CD4-positive, alpha-beta T cell treated with Interleukin-21 for 1 hour (primary cell): Measurements from ENCODE around the gene LRMDA.

Experiments
- DNase-seq: peaks from one replicate; pipeline ENCODE4 v3.0.0-alpha.2; 2020

LRMDA gene

DNA sequence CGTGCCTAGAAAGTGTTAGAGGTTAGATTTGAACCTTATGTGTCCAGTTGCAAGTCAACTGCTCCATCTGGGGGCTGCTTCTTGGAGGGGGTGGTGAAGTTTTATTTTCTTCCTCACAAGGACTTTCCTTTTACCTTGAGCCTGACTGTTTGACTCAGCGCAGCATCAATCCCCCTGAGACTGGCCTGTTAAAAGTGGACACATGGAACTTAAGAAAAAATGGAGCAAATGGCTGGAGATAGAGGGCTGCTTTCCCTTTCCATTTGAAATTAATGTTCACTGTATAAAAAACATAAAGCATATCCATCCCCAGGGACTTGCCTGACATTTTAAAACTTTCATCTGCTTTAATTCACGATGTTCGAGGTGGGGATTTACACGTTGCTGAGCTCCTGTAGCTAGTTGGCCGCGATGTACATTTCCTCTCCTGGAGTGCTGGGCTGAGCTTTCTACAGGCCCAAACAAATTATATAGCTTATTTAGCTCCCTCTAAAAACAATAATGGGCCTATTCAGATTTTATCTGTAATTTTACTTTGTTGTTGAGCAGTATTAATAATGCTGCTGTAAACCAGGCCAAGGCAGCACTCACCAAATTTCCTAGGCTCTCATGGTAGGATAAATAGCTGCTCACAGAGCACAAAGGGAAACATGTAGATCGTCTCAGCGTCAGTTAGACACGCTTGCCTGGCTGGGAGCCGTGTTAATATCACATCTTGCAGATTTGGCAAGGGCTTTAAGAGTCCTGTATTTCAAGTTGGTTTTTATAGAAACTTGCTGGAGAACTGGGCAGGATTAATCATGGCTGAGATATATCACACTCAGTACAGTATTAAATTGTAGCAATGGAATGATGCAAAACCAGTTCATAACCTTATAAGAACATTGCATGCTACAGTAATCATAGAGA, 251.5 kb downstream of the LRMDA start:
- no peak for DNase-seq

DNA sequence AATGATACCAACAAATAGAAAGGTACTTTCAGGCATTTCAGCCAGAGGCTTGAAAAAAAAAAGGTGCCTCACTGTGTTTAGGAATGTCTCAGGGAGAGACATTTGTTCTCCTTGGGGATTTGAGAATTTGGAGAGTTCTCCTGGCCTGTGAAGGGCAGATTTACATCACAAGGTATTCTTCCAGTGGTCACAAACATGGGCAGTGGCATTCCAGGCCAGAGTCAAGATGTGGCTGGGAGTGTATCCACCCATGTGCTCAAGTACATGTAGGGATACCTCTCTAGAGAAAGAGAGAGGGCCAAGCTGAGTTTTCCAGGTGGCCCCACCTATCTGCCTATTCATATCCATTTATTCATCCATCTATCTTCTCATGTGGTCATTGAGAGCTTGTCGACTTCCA, 253.8 kb downstream of the LRMDA start:
- no peak for DNase-seq

DNA sequence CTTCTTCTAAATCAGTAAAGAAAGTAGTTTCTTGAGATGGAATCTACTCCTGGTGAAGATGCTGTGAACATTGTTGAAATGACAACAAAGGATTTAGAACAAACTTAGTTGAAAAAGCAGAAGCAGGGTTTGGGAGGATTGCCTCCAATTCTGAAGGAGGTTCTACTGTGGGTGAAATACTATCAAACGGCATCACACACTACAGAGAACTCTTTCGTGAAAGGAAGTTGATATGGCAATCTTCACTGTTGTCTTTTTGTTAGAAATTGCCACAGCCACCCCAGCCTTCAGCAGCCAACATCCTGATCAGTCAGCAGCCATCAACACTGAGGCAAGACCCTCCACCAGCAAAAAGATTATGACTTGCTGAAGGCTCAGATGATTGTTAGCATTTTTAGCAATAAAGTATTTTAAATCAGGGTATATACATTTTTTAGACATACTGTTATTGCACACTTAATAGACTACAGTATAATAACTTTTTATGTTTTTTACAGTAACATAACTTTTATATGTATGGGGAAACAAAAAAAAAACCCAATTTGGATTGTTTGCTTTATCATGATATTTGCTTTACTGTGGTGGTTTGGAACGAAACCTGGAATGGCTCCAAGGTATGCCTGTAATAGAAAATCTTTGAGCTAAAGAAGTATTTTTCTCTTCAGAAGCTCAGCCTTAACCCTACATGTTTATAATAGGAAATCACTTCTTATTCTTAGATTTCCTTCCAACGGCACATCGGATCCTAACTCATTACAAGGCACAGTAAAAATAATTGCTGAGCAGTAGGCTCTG, 257.3 kb downstream of the LRMDA start:
- no peak for DNase-seq

DNA sequence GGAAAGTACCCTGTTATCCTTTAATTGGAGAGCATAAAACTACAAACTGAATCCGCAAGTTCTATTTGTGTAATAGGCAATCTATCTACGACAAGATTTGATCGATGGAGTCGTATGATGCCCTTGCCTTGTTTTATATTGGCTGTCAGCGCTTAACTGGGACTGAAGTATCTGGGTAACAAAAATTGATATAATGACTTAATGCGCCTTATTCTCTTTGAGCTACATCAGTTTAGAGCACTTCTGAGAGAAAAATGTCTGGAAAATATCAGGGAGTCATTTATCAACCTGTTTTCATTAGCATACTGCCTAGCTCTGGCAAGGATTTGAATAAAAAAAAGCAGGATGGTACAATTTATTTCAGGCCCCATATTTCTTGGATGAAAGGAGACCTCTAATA, 262.1 kb downstream of the LRMDA start:
- DNase-seq: no peak

DNA sequence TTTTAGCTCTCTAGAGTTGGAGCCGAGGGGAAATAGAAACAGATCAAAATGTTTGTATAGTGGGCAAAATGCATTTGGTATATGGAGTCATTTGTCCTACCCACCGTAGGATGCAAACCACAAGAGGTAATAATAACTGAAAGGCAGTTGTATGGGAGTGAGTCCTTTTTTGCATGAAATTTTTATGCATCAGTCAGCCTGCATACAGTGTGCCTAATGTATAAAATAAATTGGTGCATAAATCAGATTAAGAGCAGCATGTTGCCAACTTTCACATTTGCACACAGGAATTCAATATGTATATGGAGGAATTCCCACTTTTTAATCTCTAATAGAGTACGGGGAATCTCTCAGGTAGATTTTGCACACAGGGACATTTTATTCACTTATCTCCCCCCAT, 262.8 kb downstream of the LRMDA start:
- DNase-seq: no peak

DNA sequence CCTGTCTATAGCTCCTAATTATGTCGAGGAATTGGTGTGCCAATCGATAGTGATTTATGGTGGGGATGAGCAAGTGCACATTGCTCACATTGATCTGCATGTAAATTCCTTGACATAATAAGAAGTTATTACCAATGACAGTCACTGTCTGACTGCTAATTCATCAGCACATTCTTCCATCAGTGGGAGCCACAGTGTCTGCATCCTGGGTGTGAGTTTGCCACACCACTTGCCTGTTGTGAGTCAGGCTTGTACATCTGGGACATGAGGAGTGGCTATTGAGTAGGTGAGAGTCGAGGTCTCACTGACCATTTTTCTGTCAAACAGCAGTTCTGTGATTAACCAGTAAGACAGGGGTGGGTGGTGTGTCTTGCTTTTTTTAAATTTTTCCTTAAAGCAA, 263.4 kb downstream of the LRMDA start:
- no peak for DNase-seq

DNA sequence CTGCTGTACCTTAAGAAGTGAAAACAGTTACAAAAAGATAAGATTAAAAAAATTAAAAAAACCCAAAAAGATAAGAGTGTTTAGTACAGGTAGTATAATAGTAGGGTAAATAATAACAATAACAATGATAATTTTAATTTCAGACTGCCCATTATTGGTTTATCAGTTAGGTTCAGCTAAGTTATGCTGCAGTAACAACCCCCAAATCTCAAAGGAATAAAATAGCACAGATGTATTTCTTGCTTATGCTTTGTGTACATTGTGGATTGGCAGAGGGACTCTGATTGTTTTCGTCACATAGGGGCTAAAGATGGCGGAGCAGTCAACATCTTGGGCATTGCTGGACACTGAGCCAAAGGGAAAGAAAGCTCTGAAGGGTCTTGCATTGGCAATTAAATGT, 264.6 kb downstream of the LRMDA start:
- DNase-seq: no peak

DNA sequence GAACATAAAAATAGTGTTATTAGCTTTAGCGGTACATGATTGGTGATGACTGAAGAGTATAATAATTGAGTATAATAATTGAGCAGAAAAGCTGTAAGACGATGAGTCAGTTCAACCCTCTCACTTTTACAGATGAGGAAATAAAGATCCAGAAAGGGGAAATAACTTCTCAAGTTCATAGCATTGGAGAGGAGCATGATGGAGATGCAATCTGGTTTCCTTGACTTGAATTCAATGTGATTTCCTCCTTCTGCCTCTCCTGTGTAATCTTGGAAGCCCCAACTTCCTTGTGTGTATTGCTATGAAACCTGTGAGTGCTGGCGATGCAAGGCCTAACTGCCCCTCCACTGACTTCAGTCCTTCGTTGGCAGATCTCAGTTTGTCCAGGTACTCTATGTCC, 265.1 kb downstream of the LRMDA start:
- DNase-seq: no peak

DNA sequence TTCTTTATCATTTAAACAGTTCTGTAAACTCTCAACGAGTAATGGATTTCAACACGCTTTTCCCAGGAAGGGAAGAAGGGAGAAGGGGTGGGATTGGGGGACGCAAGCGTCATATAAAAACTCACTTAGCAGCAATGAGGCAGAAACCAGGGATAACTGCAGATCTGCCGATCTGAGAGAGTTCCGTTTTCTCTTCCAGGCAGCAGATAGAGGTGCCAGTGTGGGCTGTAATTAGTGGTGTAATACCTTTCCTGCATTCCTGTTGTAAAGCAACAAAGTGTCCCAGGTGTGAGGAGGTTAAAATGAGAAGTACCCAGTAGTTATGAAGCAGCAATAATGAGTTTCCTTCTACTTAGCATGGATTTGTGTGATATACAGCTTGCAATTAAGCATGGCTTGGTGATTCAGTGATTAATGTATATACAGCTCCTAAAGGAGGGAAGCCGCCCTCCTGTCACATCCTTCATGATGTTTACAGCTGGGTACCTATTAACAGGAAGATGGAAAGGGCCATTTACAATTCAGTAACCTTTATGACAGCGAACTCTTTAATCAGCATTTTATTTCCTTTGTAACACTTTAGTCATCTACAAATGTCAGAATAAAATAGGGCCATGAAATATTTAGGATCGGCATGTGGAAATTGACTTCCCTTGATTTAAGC, 271.9 kb downstream of the LRMDA start:
- no peak for DNase-seq

DNA sequence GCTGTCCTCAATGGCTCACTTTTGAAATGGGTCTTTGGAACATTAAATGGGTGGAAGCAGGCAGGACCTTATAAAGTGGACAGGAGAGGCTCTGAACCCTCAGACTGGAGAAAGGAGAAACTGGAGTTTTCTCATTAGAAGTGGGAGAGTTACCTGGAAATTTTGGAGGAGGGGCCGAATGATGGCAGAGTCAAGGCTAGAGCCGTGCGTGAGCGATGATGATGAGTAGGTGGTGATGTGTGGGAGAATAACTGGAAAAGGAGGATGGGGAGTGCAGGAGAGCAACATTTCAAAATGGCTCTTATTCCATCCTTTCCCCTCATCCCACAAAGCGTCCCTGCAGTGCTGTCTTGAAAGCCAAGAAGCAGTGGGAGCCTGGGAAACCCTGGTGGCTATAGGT, 274.0 kb downstream of the LRMDA start:
- DNase-seq: no peak

DNA sequence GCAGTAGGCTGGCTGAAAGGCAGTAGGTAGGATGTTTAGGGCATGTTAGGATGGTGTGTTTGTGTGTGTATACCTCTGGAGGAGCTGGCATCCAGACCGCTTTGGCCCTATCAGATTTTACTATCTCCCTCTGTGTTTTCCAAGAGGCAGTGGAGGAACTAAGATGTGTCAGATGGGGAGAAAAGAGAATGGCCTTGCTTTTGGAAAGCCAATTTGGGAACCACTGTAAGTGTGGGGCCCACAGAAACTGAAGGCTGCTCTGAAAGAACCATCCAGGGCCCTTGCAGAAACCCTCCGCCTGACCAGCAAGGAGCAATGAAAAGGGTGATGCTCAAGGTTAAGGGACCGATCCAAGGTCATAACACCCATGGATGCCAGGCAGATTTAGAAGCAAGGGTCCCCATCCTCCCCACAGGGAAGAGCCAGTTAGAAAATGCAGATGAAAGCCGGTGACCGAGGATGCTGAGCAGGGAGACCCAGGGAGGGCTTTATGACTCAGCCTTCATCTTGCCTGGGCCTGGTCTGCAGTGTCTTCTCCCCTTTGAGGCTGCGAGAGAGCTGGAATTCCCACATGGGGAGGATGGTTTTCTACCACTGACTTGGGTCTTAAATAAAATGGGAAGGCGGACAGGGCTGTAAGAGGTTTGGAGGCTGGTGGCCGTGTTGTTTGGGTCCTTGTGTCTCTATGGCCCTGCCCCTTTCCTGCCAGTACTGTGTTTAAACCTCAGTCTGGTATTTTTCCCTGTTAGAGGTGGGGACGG, 275.8 kb downstream of the LRMDA start:
- no peak for DNase-seq

DNA sequence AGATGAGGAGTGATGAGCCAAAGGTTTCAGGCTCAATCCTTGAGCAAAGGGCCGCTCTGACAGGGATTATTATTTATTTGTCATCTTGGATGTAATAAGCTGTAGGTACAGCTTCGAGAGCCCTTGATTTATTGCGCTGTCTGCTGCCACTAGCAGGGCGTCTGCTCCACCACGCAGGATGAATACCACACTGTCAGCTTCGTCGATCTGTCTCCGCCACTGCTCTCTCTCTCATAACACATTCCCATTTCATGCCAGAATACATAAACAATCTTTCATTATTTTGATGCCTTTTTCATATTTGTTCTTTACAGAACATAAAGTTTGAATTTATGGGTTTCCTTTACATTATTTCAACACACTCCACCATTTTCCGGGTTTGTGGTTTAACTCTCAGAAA, 276.6 kb downstream of the LRMDA start:
- no peak for DNase-seq

DNA sequence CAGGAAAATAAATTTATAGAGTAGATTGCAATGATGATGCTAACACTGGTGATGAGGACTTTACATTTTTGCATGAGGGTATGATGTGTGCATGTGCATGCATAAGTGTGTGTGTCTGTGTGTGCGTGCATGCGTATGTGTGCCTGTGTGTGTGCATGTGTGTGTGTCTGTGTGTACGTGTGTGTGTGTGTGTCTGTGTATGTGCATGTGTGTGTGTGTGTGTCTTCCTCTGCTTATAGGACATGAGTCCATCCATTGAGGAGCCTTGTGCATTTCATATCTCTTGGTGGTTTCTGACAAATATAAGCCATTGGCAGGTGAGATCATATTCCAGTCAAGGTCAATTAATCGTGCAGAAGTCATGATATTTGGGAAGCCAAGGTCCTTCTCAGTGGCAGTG, 277.8 kb downstream of the LRMDA start:
- DNase-seq: no peak

DNA sequence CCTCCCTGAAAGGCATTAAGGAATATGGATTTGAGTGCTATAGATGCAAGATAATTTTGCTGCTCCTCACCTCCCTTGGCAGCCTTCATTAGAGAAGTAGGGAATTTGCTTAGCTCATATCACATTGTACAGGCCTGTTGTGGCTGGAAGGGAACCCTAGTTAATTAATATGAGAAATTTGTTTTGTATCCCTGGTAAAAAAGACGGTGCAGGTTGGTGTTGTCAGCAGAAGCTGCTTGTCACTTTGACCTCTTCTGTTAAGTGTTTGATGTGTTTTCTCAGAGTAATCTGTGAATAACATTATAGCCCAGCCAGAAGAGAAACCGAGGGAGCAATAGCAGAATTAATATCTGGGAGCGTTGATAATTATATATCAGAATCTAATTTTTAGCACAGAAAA, 278.4 kb downstream of the LRMDA start:
- no peak for DNase-seq

DNA sequence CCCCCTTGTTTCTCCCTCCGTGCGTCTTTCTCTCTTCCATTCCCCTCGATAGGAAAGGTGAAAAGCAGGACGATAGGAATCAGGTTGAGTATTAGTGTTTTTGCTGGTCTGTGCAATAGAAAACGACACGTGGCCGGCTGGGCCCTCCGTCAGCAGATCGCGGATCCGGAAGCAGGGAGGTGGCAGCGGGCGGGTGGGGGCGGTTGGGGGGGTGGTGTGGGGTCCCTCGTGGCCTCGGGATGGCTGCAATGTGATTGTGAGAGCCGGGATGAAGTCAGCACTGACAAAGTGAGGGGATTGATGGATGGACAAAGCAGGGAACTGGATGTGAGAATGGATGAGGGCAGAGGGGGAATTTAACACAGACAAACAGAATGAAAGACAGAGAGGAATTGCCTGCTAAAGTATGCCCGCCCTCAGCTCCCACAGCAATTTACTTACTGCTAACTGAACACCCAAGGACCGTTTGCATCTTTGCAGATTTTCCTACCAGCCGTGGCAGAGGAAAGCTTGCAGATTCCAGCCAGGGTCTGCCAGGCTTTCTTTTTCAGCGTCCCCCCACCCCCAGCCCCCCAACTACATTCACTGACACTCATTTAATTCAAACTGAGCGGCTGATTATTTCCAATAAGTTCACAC, 280.9 kb downstream of the LRMDA start:
- DNase-seq: no peak

DNA sequence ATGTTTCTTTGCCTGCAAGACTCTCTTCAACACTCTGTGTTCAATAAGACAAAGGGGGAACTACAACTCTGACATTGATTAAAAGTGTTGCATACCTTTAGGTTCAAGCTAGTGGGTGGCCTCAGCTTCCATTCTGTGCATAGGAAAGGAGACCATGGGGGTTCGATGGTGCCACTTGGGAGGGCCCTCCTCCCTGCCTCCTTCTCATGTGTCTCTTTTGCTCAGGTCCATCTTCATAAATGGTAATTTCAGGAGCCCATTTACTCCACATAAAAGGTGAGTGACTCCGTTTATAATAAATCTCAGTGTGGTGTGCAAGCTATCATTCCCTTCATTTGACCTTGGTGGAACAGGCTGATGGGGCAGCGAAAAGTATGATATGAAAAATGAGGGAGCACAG, 285.1 kb downstream of the LRMDA start:
- no peak for DNase-seq

DNA sequence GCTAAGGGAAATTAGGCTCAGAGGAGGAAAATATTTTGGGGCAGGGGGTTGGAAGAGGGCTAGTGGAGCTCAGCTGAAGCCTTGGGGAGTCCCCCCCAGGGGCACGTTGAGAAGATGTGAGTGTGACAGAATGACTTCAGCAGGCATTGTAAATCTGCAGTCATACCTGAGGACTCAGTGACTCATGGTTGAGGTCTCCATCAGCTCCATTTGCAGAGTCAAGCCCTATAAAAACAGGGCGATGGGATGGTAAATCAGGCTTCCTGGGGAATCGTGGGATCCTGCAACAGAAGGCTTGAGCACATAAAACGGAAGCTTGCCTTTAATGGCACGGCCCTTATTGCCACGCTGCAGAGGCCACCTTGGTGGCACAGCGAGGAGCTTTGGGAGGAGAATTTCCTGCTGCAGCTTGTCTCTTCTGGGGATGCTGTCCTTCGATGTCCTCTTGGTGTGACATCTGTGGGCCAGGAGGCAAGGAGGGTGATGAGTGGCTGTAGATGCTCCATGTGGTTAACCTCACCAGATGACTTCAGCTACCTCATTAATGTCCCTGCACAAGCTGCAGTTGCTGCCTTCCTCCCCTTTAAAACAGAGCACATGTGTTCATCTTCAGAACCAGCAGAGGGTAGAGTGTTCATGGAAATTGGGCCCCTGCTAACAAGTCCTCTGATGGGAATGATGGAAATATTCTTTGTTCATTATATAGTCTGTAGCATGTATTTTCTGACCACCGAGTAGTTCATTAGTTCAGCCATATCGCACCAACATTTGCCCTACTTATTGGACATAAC, 285.9 kb downstream of the LRMDA start:
- no peak for DNase-seq

DNA sequence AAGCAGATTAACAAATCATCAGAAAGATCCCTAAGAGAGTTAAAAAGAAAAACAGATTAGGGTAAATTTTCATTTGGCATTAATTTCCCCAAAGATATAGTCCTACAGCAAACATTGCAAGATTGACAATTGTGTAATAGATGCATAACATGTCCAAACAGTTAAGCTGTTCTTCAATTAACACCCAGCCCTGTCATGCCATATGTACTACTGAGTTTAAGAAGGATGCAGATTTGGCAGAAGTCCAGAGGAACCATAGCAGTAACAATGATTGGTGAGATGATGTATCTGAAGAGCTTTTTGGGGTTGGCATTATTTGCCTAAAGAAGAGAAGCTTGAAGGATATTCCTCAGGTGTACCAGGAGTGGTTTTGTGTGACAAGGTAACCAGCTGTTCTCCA, 287.6 kb downstream of the LRMDA start:
- DNase-seq: no peak

DNA sequence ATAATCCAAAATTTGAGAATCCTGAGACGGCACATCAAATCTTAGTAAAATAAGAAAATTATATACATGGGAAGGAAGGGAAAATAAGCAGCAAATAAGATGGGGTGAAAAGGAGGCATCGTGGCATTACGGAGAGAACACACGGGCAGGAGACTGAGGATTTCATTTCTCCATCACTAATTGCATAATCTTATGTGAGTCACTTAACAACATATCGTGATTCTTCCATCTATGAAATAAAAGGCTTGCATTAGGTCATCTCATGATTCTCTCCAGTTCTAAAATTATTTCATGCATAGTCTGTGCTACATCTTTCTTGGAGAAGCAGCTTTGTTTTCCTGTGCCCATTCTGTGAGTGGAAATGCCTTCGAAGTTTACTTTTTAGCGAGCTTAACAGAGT, 288.7 kb downstream of the LRMDA start:
- DNase-seq: no peak

DNA sequence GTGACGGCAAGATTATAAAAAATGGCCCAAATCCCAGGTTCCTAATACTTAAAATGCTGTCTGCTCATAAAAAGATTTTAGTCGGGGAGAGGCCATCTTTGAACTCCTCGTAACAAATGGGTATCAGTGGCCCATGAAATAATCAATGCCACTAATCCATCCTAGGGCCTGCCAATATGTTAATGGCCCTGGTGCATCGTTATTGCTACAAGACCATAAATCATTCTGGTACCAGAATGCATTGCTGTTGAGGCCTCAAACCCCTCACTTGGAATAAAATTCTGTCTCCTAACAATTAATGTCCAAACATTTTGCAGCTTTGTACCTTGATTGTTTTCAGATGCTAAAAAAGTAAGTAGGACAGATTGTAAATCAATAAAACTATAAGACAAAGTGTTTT, 290.6 kb downstream of the LRMDA start:
- DNase-seq: no peak

DNA sequence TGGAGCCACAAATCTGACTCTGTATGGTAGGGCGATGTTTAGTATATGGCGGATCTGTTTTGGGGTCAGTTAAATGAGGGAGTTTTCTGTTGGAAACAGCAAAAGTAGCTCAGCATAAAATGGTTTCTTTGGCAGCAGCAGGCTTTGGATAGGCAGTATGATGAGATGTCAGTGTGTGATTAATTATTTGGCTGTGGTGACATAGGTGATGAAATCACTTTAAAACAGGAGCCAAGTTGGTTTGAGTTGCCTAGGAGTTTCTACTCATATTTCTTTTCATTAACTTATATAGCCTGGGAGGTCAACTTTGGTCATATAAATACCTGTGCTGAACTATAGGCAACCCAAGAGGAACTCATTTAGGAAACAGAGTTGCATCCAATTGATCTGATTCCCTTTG, 291.2 kb downstream of the LRMDA start:
- DNase-seq: no peak
